ENCODE data around the gene PPP1CC. TPM values are rescaled to one million over a fixed set of nuclear protein-coding genes. Genes with fewer than 3 reads are reported as not detected.

The PPP1CC gene
- total and polyA plus RNA-seq, 2 of the 4 experiments (the other 2 are of a cell fraction), result 71.0 to 126 TPM

DNA sequence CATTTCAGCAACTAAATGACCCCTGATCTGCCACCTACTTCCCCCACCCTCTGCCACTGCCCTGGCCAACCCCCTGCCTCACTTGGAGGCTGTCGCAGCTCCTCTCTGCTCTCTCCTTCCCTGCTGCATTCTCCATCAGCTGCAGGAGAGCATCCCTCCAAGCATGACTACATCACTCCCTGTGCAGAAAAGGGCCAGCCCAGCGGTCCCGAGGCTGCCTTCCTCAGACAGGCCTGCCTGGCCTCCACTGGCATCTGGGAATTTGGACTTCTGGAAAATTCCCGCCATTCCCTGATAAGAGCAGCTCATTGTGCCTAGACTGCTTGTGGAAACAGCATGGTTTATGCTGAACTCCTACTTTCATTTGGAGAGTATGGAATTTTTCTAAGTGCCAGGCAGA is 66.5 kb downstream of the PPP1CC start:
- ChIA-PET CTCF (no interaction called here), POLR2A (ENCODE audit: unreplicated experiment) (no interaction called here)
- H3K14ac ChIP-seq (replicated peaks; ENCODE audit: low read depth, low read length), result no peak overlapping the region
- H2BK20ac ChIP-seq (ENCODE audit: low read depth, low read length), result no peak overlapping the region
- H4K20me1 ChIP-seq (ENCODE audit: insufficient read depth, low read length), result no peaks in the 10 kb centered on the region
- H3K9me3 ChIP-seq (ENCODE audit: control insufficient read depth, insufficient read depth, low read length), result no peaks in the 10 kb centered on the region
- TF ChIP-seq POLR2A (IDR thresholded peaks at IDR 0.05; ENCODE audit: low read depth, low read length) (no peak), MAFK (IDR thresholded peaks at IDR 0.05; ENCODE audit: low read depth, low read length) (no peak), NFE2L2 (IDR thresholded peaks at IDR 0.05; ENCODE audit: low read depth, low read length) (no peak), SMC3 (IDR thresholded peaks at IDR 0.05; ENCODE audit: low read depth, low read length) (no peak), CHD1 (IDR thresholded peaks at IDR 0.05; ENCODE audit: low read depth, low read length) (no peak), USF2 (IDR thresholded peaks at IDR 0.05; ENCODE audit: low read depth, low read length) (no peak), RCOR1 (IDR thresholded peaks at IDR 0.05; ENCODE audit: insufficient replicate concordance, low read length) (no peak), ELK1 (IDR thresholded peaks at IDR 0.05; ENCODE audit: borderline replicate concordance, low read depth, low read length) (no peak), CEBPB (IDR thresholded peaks at IDR 0.05; ENCODE audit: low read depth, low read length) (no peak), FOS (IDR thresholded peaks at IDR 0.05; ENCODE audit: low read depth, low read length) (no peak)
- no peak overlapping the region for H2AK9ac ChIP-seq (replicated peaks; ENCODE audit: low read depth, low read length, poor library complexity)
- 83% methylated on average over 1 of the region's 4 CpGs; no CpG with 5 or more reads in 1 of the 2 experiments for WGBS, 2 experiments (ENCODE audit: extremely low coverage in 2 of 2, insufficient read length in 1 of 2)
- no peak overlapping the region for H2BK15ac ChIP-seq (ENCODE audit: low read depth, low read length)
- H4K5ac ChIP-seq (ENCODE audit: low read depth, low read length), result no peak overlapping the region
- ATAC-seq (ENCODE audit: low read depth), result no peak
- DNase-seq, result no peak
- no peak overlapping the region for H3K4ac ChIP-seq (ENCODE audit: low read depth, low read length)
- no TSS peak for BruUV-seq (replicated peaks)
- no peak overlapping the region for H3K27ac ChIP-seq (ENCODE audit: insufficient read depth, low read length)
- H3K4me1 ChIP-seq (ENCODE audit: control insufficient read depth, insufficient read depth, low read length), result no peaks in the 10 kb centered on the region
- no peak overlapping the region for H3K4me3 ChIP-seq (ENCODE audit: insufficient read depth, low read depth, low read length)
- no peak overlapping the region for H4K8ac ChIP-seq (ENCODE audit: low read depth in 2 of 2, low read length in 2 of 2)
- H2BK120ac ChIP-seq (ENCODE audit: low read depth, low read length), result no peak overlapping the region
- H3K9ac ChIP-seq (ENCODE audit: low read depth, low read length), result no peak overlapping the region
- no peaks in the 10 kb centered on the region for H3K79me1 ChIP-seq (ENCODE audit: low read depth in 1 of 2, low read length in 2 of 2)
- H2AK5ac ChIP-seq (ENCODE audit: low read depth, low read length), result no peak overlapping the region
- no peak overlapping the region for H3K18ac ChIP-seq (ENCODE audit: low read depth, low read length)
- in situ Hi-C loops (cut with MboI; ENCODE audit: low sequenced_read_pairs) (no loop called here), dilution Hi-C loops (cut with HindIII; ENCODE audit: low sequenced_read_pairs, unreplicated experiment) (no loop called here), intact Hi-C loops (cut with micrococcal nuclease) (no loop called here)
- no peak overlapping the region for H3K56ac ChIP-seq (ENCODE audit: extremely low read depth, insufficient read depth, low read length)
- H2BK5ac ChIP-seq (ENCODE audit: low read depth, low read length, poor library complexity, severe bottlenecking), result no peak overlapping the region
- H4K91ac ChIP-seq (ENCODE audit: insufficient read depth, low read depth, low read length), result no peak overlapping the region
- no peak overlapping the region for H3K23ac ChIP-seq (ENCODE audit: low read depth, low read length)
- H3K4me2 ChIP-seq (ENCODE audit: low read depth, low read length), result no peak overlapping the region
- peaks cover 4% of the 10 kb centered on the region; the same call in 1 of the 2 replicates for H3K27me3 ChIP-seq (ENCODE audit: control insufficient read depth, insufficient read depth, low read length)
- H3K9me1 ChIP-seq (ENCODE audit: insufficient read depth, low read length), result no peaks in the 10 kb centered on the region
- no peak overlapping the region for H2AFZ ChIP-seq (replicated peaks; ENCODE audit: low read length, poor library complexity)
- H3K36me3 ChIP-seq (ENCODE audit: control insufficient read depth, insufficient read depth, low read length), result no peaks in the 10 kb centered on the region
